Stimulated activated CD8-positive, alpha-beta memory T cell treated with anti-CD3 and anti-CD28 coated beads, Interleukin-15, amount 100 ng/mL, for 48 hours (primary cell): ENCODE measurements around the gene CAMTA1.

Experiments
- DNase-seq, 2 donors: peaks; one replicate each; pipeline ENCODE4 v3.0.0-alpha.2; 2020; ENCODE audit warnings: low read depth in 2 of 2

CAMTA1 gene

DNA sequence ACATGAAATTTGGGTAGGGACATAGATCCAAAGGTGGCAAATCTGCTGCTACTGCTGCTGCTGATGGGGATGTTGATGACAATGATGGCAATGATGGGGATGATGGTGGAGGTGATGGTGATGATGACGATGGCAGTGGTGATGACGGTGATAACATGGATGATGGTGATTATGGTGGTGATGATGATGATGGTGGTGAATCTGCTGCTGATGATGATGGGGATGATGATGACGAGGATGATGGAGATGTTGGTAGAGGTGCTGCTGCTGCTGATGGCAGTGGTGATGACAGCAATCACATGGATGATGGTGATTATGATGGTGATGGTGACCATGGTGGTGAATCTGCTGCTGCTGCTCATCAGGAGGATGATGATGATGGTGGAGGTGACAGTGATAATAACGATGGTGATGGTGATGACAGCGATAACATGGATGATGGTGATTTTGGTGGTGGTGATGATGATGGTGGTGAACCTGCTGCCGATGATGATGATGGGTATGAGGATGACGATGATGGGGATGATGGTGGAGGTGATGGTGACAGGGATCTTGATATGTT lies 644.9 kb downstream of the CAMTA1 start:
- DNase-seq, result no peak

DNA sequence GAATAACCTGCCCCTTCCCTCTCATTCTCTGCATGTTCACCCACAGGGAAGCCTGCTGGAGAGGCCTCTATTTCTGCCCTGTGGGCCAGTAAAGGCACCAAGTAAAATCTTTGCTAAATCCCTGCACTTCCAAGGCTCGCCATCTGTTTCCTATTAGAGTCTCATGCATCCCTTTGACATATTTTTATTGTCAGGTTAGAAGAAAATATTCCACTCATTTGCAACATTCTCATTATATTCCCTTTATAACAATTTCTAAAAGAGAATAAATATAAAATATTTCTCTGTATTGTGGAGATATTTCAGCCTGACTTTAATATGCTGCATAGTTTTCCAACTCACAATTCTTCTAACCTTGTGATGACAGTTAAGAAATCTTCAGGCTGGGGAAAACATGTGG lies 645.4 kb downstream of the CAMTA1 start:
- DNase-seq, result no peak

DNA sequence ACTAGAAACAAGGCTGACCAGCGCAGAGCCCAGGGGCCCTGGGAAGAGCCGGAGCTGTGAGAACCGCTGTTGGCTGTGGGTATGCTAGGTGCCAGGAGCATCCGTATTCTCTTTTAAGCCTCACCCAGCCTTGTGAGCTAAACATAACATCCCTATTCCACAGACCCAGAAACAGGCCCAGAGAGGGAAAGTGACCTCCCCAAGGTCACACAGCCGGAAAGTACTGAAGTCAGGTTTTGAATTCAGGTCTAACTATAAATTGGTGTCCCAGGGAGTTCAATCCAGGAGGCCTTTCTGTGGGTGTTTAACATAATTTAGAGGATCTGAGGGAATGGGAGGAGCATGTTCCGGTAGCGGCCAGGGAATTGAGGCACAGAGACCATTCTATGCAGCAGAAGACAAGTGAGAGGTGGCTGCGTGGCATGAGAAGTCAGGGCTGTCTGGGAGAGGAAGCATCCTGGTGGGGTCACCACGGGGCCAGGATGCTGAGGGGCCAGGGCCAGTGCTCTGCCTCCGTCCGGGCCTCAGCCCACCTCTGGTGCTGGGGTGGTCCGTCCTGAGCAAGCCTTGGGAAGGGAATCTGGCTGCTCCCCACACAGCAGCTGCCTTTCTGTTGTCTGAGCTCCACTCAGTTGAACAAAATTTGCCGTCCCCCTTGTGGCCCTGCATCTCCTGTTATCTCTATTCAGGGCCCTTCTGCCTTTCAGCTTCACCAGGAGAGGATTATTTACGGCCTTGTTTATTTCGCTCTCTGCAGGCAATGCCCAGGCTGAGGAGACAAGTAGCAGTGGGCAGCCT lies 647.0 kb downstream of the CAMTA1 start:
- no peak for DNase-seq

DNA sequence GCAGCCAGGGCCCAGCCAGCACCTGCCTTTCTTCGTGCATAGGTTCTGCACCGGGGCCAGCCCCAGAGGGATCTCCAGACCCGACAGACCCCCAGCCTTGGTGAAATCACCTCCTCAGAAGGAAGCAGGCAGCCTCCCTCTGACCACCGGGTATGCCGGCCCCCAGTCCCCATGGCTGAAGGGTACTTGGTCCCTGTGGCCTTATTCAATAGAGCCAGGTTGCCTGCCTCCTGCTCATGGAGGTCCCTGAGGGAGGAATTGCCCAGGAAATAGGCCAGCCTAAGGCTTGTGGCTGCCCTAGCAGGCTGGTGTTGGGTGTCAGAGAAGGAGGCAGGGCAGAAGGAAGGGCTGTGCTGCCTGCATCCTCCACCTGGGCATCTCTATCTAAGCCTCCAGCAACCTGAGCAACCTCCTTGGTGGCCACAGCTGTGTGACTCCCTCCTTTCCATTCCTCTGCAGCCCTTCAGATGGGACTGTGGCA lies 647.7 kb downstream of the CAMTA1 start:
- no peak for DNase-seq

DNA sequence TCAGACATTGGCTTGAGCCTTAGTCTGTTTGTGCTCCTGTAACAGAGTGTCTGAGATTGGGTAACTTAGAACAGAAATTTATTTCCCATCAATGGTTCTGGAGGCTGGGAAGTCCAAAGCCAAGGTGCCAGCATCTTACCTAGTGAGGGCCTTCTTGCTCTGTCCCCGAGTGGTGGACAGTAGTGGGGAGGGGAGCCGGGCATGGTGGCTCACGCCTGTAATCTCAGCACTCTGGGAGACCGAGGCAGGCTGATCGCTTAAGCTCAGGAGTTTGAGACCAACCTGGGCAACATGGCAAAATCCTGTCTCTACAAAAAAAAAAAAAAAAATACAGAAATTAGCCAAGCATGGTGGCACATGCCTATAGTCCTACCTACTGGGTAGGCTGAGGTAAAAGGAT lies 649.3 kb downstream of the CAMTA1 start:
- no peak for DNase-seq

DNA sequence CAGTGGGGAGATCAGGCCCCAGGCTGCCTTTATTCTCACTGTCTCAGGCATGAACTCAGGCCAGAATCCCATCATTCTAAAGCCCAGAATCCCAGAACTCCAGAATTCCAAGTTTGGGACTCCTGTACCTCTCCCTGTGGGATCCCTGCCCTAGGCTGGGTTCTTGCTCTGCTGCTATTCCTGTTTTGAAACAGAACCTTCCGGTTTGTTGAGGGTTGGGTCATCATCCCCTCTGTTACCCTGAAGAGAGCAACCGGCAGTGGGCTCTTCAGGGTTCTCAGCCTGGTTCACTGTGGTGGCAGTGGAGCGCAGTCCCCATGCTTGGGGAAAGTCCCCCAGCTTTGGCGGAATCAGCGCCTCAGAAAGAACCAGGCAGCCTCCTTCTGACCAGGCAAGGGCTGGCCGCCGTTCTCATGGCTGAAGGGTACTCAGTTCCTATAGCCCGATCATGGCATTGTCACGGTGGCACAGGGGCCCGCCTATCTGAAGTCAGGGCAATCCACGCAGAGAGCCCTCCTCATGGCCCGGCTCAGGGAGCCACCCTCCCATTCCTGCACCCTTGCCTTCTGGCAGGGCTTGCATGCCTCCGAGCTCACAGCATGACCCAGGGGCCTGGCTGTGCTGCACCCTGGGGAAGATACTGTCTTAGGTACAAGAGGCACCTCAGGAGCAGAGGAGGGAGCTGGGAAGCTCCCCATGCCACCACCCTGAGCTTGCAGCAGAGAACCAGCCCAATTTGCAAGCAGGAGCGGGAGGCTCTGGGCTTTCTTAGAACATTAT lies 650.2 kb downstream of the CAMTA1 start:
- DNase-seq, result no peak

DNA sequence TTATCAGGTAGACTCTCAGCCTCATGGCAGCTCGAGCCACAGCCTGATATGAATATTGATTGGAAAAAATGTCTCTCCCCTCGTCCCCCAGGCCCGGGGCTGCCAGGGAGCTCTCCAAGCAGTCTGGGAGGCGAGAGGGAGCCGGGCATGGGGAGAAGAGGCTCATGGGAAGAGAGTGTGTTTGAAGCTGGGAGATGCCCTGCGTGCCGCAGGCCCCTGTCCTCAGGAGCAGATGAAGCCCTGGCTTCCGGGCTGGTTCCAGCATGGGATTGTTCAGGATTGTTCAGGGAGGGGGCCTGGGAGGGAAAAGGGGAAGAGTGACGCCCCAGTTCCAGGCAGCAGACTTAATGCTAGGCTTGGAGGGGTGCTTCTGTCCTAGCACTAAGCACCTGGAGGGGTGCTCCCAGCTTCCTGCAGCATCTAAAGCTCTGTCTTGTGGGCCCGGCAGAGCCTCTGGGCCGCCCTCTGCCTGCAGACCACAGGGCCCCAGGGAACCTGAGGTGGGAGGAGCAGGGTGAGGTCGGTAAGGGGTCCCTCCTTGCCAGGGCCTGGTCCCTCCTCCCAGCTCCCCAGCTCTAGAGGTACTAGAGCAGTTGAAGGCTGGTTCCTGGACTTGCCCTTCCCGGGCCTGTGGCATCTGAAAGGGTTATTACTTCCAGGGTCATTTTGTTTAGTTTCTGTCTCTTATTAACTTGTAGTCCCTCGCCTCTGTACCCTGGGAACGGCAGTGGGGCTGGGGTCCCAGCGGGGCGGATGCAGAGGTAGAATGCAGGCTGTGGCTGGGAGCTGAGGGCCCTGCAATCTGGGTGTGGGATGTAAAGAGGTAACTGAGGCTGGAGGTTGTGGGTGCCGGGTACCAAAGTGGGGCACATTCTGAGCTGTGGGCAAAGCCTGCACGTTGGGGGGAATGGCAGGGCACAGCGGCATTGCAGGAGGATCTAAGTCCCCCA lies 651.1 kb downstream of the CAMTA1 start:
- DNase-seq, result no peak

DNA sequence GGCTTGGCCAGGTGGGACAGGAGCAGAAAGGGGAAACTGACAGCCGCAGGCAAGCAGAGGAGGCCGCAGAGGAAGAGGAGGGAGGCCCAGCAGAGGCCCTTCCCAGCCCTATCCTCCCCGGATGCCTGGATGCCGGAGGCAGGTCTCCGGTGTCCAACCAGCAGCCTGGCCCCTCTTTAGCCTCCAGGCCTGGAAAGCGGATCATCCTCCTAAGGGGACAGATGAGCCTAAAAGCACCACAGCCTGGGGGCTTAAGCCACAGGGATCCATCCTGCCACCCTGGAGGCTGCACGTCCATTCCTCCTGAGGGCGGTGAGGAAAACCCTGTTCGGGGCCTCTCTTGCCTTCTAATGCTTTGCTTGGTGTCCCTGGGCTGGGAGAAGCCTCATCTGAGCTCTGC lies 651.8 kb downstream of the CAMTA1 start:
- no peak for DNase-seq

DNA sequence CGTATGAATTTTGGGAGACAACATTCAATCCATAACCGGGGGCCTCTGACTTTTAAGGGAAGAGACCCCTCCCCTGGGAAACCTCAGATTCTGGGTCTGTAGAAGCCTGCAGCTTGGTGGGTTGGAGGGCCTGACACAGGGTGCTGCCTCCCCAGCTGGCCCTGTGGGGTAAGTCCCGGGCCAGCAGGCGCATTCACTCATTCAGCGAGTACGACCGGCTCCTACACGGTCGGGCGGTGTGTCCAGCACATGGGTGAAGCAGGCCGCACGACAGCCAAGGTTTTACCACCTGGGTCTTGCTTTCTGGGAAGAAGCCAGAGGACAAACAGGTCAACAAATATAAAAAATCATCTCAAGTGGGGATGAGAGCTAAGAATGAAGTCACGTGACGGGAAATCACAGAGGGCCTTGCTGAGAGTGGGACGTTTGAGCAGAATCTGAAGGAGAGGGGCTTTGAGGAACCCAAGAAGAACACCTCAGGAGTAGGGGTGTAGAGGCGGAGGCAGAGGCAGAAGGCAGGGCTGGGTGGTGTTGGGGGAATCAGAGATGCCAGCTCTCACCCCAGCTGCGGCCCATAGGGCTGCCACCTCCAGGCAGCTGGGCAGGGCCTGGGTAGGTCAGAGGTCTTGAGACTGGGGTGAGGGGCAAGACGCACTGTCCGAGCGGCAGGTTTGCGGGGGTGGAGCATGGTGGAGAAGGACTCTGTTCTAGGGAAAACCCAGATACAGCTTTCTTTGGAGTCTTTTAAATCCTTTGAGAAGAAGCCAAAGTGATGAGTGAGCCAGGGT lies 652.5 kb downstream of the CAMTA1 start:
- DNase-seq, result no peak

DNA sequence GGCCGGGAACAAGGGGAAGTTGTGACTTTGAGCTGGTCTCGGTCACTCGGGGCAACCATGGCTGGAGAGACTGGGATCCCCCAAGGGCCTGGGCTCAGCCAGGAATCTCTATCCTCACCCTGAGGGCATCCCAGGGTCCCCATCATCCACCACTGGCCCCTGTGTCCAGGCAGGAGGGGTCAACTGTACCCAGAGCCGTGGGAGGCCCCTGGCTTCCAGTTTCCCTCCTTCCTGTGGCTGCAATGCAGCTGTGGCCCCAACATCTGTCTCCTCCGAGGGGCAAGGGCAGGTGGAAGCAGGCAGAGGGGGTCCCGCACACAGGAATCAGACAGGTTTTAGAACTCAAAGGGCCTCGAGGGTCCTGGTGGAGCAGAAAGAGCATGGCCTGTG lies 653.1 kb downstream of the CAMTA1 start:
- DNase-seq, result no peak

DNA sequence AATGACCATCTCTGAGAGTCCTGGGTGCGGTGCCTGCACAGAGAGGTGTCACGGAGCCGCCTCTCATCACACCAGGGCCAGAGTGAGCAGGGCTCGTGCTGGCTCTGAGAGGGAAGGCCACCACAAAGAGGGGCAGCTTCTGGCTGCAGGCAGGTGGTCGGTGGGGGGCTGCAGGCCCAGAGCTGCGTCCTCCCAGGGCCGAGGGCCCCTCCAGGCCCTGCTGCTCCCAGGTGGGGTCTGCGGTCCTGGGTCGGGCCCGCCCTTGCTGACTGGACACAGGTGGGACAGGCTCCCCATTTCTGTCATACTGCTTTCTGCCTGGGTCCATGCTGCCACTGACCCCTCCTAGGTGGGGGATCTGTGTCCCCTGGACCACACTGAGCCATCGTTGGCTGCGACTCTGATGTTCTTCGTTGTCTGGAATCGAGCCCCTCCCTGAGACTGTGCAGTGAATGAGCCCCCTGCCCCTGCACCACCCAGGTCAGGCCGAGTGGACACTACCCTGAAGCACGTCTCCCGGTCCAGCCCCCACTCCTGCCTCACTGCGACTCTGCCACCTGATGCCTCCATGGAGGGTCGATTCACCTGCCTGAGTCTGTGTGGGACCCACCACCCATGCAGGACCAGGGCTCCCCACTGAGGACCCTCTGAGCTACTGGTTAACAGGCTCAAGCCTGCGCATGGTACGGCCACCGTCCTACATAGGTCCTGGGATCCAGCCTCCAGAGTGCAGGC lies 653.8 kb downstream of the CAMTA1 start:
- DNase-seq, result no peak

DNA sequence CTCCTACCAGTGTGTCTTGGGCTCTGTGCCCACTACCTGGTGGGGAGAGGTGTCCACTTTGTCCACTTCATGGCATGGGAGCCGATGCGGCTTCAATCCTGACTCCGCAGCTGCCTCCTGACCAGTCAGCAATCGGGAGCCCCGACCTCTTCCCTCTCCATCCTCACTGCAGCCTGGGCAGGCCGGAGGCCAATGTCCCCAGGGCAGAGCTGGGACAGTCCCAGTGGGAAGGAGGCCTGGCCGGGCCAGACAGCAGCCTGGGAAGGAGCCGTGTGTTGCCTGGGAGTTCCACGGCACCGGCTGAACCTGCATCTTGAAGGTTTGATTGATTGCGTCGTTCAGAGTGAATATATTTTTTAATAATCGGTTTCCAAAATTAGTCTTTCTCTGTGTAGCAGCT lies 654.9 kb downstream of the CAMTA1 start:
- no peak for DNase-seq

DNA sequence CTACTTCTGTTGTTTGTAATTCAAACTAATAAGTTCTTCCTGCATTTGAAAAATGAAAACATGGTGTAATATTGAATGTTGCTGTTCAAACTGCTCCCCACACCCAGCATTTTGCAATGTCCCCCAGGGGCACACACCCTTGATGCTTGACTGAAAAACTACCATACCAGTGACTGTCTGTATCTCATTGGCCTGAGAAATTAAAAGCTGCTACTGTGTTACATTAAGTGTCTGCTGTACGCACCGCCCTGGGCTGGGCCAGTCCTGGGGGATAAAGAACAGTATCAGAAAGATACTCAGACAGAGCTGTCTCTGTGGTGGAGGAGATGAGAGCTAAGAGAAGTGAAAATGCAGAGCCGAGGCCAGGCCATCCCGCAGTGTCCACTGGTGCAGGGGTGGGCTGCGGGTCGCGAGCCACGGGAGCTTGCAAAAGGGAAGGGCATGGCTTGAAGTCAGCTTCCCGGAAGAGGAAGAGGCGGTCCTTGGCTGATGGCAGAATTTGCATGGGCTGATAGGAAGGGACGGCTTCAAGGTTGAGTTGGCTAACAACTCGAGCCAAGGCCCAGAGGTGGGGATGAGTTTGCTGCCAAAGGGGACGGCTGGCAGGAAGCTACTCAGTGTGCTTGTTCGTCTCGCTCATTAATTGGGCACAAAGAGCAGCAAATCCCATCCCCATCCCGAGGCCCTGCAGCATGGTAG lies 656.0 kb downstream of the CAMTA1 start:
- no peak for DNase-seq

DNA sequence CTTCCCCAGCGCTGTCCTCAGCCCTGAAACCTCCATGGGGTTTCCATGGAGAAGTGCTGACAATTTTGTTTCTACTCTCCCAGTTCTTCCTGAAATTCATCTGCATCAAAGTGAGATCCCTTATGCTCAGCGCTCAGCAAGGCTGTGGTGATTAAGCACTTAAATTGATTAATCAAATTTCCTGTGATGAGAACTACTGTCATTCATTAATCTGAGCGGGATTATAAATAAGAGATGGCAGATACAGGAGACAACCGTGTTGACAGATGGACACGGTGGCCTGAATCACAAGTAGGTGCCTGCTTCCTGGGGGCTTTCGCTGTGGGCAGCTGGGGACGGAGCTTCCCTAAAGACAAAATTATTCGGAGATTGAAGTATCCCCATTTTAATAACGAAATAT lies 656.8 kb downstream of the CAMTA1 start:
- DNase-seq, result no peak

DNA sequence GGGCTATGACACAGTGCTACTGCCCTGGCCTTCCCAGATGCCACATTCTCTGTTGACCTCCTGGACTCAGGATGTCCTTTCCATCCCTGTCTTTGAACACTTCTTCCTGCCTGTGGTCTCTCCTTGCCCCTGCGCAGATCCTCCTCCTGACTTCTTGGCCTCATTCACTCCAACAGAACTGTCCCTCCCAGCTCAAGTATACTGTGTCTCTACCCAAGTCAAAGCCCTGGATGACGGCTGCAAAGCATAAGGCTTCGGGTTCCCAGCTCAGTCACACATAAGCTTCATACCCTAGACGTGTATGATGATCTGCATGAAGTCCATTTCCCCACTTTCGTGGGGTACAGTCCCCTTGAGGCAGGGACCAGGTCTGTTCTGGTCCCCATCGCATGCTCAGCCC lies 657.7 kb downstream of the CAMTA1 start:
- no peak for DNase-seq

DNA sequence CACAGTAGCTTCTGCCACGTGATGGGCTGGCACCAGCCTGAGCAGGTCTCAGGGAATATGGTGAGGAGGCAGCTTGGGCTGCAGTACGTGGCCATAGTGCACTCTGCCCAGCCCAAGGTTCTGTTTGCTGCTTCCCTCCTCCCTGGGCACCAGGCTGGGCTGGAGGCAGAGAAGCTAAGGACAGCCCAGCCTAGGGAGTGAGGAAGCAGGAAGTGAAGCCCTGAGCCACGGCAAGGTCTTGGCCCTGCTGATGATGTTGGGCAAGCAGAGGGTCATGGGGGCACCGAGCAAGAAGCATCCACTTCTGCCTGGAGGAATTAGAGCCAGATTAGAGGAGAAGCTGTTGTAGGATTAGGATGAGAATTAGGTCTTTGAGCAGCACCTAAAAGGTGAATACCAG lies 659.1 kb downstream of the CAMTA1 start:
- no peak for DNase-seq

DNA sequence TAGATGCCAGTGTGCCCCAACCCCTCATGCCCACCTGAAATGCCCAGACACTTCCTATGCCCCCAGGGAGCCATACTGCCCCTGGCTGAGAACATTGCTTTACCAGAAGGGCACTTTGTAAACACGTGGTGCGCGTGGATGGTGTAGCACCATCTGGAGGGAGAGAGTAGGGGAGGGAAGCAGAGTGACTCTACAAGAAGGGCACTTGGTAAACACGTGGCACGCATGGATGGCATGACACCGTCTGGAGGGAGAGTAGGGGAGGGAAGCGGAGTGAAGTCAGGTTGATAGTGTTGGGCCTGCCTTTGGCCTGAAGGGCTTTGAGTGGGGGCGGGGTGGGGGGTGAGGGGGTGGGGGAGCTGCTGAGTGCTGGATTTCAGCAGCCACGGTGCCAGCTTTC lies 661.8 kb downstream of the CAMTA1 start:
- no peak for DNase-seq

DNA sequence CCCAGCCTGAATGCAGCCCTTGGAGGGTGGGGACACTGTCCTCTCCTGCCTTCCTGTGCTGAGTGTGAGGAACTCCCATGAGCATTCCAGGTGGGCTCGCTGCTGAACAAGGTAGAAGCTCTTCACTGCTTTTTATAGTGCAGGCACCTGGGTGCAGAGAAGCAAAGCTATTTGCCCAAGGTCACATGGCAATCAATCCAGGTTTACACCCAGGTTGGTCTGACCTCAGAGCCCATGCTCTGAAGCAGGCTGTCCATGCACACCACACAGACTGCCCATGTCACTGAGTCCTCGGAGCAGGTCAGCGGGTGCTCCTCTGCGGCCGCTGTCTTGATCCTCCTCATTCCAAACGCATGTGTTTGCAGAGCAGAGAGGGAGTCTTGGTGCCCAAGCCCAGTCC lies 662.5 kb downstream of the CAMTA1 start:
- no peak for DNase-seq

DNA sequence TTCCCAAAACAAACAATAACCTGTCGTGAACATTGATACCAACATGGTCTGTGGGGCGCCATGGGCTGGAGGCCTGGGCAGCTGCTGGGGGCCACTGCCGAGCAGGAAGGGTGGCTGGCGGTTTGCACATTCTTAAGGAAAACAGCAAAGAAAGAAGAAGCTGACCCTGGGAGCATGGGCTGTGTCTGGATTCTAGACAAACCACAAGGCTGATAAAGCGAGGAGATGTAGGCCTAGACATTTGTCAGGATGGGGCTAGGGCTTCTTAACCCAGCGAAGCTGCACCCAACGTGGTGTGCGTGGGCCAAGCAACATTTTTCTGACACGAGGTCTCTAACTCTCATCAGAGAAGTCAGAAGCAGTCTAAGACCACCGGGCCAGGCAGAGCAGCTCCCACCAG lies 663.7 kb downstream of the CAMTA1 start:
- no peak for DNase-seq

DNA sequence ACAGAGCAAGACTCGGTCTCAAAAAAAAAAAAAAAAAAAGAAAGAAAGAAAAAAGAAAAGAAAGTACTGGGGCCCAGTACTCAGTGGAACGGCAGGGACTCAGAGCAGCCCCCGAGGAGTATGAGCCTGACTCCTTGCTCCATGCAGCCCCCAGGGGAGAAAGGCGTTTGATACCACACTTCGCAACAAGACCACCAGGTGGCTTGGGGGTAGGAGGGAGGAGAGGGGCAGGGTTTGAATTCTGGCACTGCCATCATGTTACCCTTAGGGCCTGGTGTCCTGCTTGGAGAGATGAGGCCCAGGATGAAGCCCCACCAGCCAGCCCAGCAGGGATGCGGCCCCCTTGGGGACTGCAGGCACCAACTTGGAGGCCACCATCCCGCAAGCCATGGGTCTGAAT lies 664.5 kb downstream of the CAMTA1 start:
- DNase-seq, result no peak
